Prostate gland (tissue), 2 donors: ENCODE data around the gene MBNL1.

Experiments
- POLR2AphosphoS5 ChIP-seq: sonication (generic); formaldehyde crosslinking; IDR thresholded peaks from one replicate; pipeline ENCODE4 v1.6.1; 2017; ENCODE audit warnings: antibody characterized with exemption
- TF ChIP-seq, protein P1 (sequence below), 4 experiments: fragments of 200-600 bp in 2 of 4; fragments of 450-650 bp in 2 of 4; sonication (generic) in 2 of 4; IDR thresholded peaks; 1 replicate in 3 of 4; 2 replicates in 1 of 4; pipeline ENCODE4 v1.5.1; 2016 to 2019; ENCODE audit warnings: antibody characterized with exemption in 4 of 4, mild to moderate bottlenecking in 2 of 4, moderate library complexity in 2 of 4

DNA sequence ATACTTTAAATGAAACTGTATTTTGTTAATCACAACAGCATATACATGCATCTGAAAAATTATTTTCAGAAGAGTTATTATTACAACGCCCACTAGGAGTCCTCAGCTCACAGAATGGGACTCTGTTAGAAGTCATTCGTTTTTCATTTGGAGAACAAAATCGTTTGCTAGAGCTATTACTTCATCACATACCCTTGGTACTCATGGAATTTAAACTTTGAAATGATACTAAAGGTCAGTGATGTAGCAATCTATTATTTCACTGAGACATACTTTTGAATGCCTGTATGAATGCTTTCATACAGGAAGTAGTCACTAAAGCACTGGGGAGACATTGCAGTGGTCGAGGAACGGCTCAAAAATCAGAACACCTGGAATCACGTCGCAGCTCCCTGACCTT is 198.1 kb downstream of the MBNL1 start:
- TF ChIP-seq, protein P1, sequence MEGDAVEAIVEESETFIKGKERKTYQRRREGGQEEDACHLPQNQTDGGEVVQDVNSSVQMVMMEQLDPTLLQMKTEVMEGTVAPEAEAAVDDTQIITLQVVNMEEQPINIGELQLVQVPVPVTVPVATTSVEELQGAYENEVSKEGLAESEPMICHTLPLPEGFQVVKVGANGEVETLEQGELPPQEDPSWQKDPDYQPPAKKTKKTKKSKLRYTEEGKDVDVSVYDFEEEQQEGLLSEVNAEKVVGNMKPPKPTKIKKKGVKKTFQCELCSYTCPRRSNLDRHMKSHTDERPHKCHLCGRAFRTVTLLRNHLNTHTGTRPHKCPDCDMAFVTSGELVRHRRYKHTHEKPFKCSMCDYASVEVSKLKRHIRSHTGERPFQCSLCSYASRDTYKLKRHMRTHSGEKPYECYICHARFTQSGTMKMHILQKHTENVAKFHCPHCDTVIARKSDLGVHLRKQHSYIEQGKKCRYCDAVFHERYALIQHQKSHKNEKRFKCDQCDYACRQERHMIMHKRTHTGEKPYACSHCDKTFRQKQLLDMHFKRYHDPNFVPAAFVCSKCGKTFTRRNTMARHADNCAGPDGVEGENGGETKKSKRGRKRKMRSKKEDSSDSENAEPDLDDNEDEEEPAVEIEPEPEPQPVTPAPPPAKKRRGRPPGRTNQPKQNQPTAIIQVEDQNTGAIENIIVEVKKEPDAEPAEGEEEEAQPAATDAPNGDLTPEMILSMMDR (IDR thresholded peaks at IDR 0.05) = peak in 1 of 4 experiments; percentile 32
- TF ChIP-seq POLR2AphosphoS5 = no peak
